ENCODE measurements around the gene CHI3L1. TPM values are rescaled to one million over a fixed set of nuclear protein-coding genes. Genes with fewer than 3 reads are reported as not detected.

Gene CHI3L1
- total RNA-seq, 1 experiment from 2014 or later = not detected

DNA sequence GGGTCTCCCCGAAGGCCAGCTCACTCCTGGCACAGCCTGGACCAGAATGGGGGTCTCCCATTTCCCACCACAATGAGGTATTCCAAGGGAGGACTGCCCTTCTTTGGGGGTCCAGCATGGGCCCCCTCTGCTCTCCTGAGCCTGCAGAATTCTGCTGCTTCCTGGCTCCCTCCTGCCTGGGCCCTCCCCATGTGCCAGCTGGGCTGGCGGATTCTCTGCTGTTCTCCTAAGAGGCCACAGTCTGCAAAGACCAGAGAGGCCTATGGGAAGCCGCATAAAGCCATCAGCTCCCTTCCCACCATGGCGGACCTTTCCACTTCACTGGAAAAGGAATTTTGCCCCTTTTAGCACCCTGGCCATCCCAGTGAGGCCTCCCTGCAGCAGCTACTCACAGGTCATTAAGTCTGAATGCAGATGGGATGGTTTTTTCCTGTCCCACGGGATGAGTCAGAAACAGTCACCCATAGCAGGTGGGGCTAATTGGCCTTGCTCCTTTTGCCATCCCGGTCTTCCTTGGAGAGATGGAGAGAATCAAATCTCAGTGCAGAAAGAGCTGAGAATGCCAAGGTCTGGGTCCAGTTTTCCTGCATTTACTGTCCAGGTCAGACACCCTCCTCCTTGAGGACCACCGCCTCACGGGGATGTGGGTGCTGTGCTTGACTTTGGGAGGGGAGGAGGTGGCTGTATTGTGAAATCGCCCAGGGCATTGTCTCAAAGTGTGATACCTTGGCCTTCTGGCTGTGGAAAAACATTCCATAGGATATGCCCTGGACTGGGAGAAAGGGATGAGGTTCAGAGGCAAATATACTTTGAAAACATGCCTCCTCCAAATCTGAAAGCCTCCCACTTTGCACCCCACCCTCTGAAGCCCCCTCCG, 34.1 kb downstream of the CHI3L1 start:
- no peak overlapping the region for H4K91ac ChIP-seq (ENCODE audit: insufficient read length, low read depth, low read length)
- H3K4ac ChIP-seq (ENCODE audit: low read depth, low read length) = no peak overlapping the region
- no peak overlapping the region for H2BK12ac ChIP-seq (ENCODE audit: insufficient read length, low read depth, low read length)
- no peak overlapping the region for H3K27ac ChIP-seq (ENCODE audit: insufficient read length, low read depth, low read length)
- H3T11ph ChIP-seq (ENCODE audit: low read length) = no peak overlapping the region
- no peaks in the 10 kb centered on the region for H3K9me3 ChIP-seq (ENCODE audit: control insufficient read depth, low read depth, low read length)
- DNase-seq = peak; percentile 60
- H4K20me1 ChIP-seq (ENCODE audit: control insufficient read depth, insufficient read depth, insufficient read length) = no peaks in the 10 kb centered on the region
- peaks cover 14% of the 10 kb centered on the region for H3K4me1 ChIP-seq (ENCODE audit: insufficient read depth, low read length)
- H3K79me2 ChIP-seq (ENCODE audit: insufficient read depth, low read length) = no peaks in the 10 kb centered on the region
- TF ChIP-seq, protein P1, sequence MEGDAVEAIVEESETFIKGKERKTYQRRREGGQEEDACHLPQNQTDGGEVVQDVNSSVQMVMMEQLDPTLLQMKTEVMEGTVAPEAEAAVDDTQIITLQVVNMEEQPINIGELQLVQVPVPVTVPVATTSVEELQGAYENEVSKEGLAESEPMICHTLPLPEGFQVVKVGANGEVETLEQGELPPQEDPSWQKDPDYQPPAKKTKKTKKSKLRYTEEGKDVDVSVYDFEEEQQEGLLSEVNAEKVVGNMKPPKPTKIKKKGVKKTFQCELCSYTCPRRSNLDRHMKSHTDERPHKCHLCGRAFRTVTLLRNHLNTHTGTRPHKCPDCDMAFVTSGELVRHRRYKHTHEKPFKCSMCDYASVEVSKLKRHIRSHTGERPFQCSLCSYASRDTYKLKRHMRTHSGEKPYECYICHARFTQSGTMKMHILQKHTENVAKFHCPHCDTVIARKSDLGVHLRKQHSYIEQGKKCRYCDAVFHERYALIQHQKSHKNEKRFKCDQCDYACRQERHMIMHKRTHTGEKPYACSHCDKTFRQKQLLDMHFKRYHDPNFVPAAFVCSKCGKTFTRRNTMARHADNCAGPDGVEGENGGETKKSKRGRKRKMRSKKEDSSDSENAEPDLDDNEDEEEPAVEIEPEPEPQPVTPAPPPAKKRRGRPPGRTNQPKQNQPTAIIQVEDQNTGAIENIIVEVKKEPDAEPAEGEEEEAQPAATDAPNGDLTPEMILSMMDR (conservative IDR thresholded peaks at IDR 0.05) = no peak
- WGBS (ENCODE audit: extremely low coverage, insufficient read length, low lambda C conversion rate) = no CpG with 5 or more reads among the region's 10 CpGs
- H3K9ac ChIP-seq (ENCODE audit: extremely low read depth, insufficient read length, low read length) = no peak overlapping the region
- H3K23ac ChIP-seq (ENCODE audit: insufficient read length, low read depth, low read length) = no peak overlapping the region
- H3K4me2 ChIP-seq (ENCODE audit: insufficient read depth, insufficient read length, low read length) = no peak overlapping the region
- H3K27me3 Mint-ChIP-seq (ENCODE audit: low read depth) = no peaks in the 10 kb centered on the region; the same call in 1 of the 2 replicates
- H3K27me3 ChIP-seq (ENCODE audit: insufficient read depth, low read length) = no peaks in the 10 kb centered on the region
- H2BK5ac ChIP-seq (ENCODE audit: insufficient read length, low read length) = no peak overlapping the region
- H2BK120ac ChIP-seq (ENCODE audit: low read depth, low read length, poor library complexity, severe bottlenecking) = no peak overlapping the region
- peaks cover 70 to 86% of the 10 kb centered on the region in 2 experiments for H3K4me1 Mint-ChIP-seq
- no peaks in the 10 kb centered on the region for H3K36me3 Mint-ChIP-seq (ENCODE audit: insufficient read depth in 1 of 3, low read depth in 3 of 3)
- H3K9me3 Mint-ChIP-seq = no peaks in the 10 kb centered on the region; a peak in 1 of 5 replicates
- H2BK15ac ChIP-seq (ENCODE audit: low read depth, low read length) = no peak overlapping the region
- H4K8ac ChIP-seq (replicated peaks; ENCODE audit: insufficient read length, low read depth, low read length) = no peak overlapping the region
- H2BK20ac ChIP-seq (ENCODE audit: low read depth, low read length, poor library complexity, severe bottlenecking) = no peak overlapping the region
- no peak overlapping the region for H3K14ac ChIP-seq (ENCODE audit: insufficient read depth, low read length)
- no peak overlapping the region for H3K56ac ChIP-seq (ENCODE audit: insufficient read length, low read depth, low read length)
- no peak overlapping the region; a peak in 1 of 5 replicates for H3K4me3 Mint-ChIP-seq
- peak overlapping the region in 2 of 3 experiments; percentile 22 to 82; a peak in 3 of 7 replicates for H3K27ac Mint-ChIP-seq
- no peaks in the 10 kb centered on the region for H3K79me1 ChIP-seq (ENCODE audit: insufficient read depth, low read depth, low read length, poor library complexity, severe bottlenecking)
- no peaks in the 10 kb centered on the region for H3K23me2 ChIP-seq (ENCODE audit: insufficient read length, low read depth, low read length, poor library complexity, severe bottlenecking)
- H4K5ac ChIP-seq (ENCODE audit: insufficient read length, low read depth, low read length) = no peak overlapping the region
- H2AK5ac ChIP-seq (ENCODE audit: insufficient read length, low read length) = no peak overlapping the region
- no peak overlapping the region for H2AFZ ChIP-seq (ENCODE audit: low read length)
- H3K18ac ChIP-seq (ENCODE audit: insufficient read length, low read depth, low read length) = no peak overlapping the region
